HCT116 (cell line): ENCODE data around the gene MAPK4. TPM values are rescaled to one million over a fixed set of nuclear protein-coding genes. Genes with fewer than 3 reads are reported as not detected.

ENCODE experiments used
- ATAC-seq: fragments of 200-7000 bp; cut with Tn5 transposase; 2 replicates; pipeline ENCODE4 v1.9.1; 2020; ENCODE audit warnings: mild to moderate bottlenecking, moderate library complexity
- BruUV-seq: library from RNA; stranded (reverse); fragments of 400-500 nt; replicated peaks from 2 replicates; lab custom pipeline; 2021; lab: Mats Ljungman, UMichigan
- CTCF ChIA-PET: fragments of 300-600 bp; sonication (Branson Sonifier 250); formaldehyde crosslinking; loops from one replicate; lab custom pipeline; 2021; ENCODE audit warnings: antibody characterized with exemption; lab: Charles Lee
- POLR2A ChIA-PET: fragments of 300-600, 350-600 bp; sonication (Branson Sonifier 250); formaldehyde crosslinking; loops from one replicate; lab custom pipeline; 2021; ENCODE audit warnings: antibody characterized with exemption; lab: Charles Lee
- RAD21 ChIA-PET, 2 experiments: fragments of 300-600 bp; sonication (Branson Sonifier 250); formaldehyde crosslinking; loops; one replicate each; lab custom pipeline; 2023; ENCODE audit warnings: low total read pairs in 2 of 2; ENCODE audit not compliant: uncharacterized antibody in 2 of 2, unreplicated experiment in 2 of 2, low non-redundant PET in 1 of 2; lab: Charles Lee
- DNase-seq: peaks from one replicate; pipeline ENCODE4 v3.0.0-alpha.2; 2010; ENCODE audit warnings: low read depth, low spot score
- H2AFZ ChIP-seq: fragments of 200-600 bp; shearing (Covaris generic), sonication (generic); 2 replicates; pipeline ENCODE4 v1.6.1; 2017; ENCODE audit warnings: low read depth, mixed run types, mixed read lengths, antibody characterized with exemption, low read length; ENCODE audit not compliant: poor library complexity, severe bottlenecking
- H3K27ac ChIP-seq: 2 replicates; pipeline ENCODE4 v1.5.1; 2012; ENCODE audit warnings: low read depth, low read length
- H3K27me3 ChIP-seq: fragments of 200-600 bp; sonication (generic); 2 replicates; pipeline ENCODE4 v1.6.1; 2016; ENCODE audit warnings: mixed run types, low read length, mixed read lengths; ENCODE audit not compliant: insufficient read depth
- H3K36me3 ChIP-seq, 2 experiments: fragments of 200-500 bp in 1 of 2; fragments of 200-600 bp in 1 of 2; sonication (Bioruptor generic) in 1 of 2; sonication (generic) in 1 of 2; 2 replicates each; pipeline versions ENCODE4 v1.5.1 to v1.6.1; 2014 to 2016; ENCODE audit warnings: low read length in 2 of 2, inconsistent platforms in 1 of 2, mixed read lengths in 1 of 2, mixed run types in 1 of 2; ENCODE audit not compliant: insufficient read depth in 2 of 2, control insufficient read depth in 1 of 2
- H3K4me1 ChIP-seq, 2 experiments: fragments of 200-600 bp in 1 of 2; sonication (generic) in 1 of 2; 2 replicates each; pipeline versions ENCODE4 v1.5.1 to v1.6.1; 2012 to 2017; ENCODE audit warnings: low read length in 2 of 2, inconsistent platforms in 1 of 2, mild to moderate bottlenecking in 1 of 2, mixed read lengths in 1 of 2, mixed run types in 1 of 2, moderate library complexity in 1 of 2; ENCODE audit not compliant: insufficient read depth in 2 of 2, control insufficient read depth in 1 of 2
- H3K4me2 ChIP-seq: fragments of 200-600 bp; sonication (generic); 2 replicates; pipeline ENCODE4 v1.6.1; 2017; ENCODE audit warnings: mixed run types, low read length, mixed read lengths
- H3K4me3 ChIP-seq, 2 experiments: fragments of 200-600 bp in 1 of 2; sonication (generic) in 1 of 2; replicated peaks in 1 of 2; 2 replicates each; pipeline ENCODE4 v1.5.1; 2011 to 2016; ENCODE audit warnings: low read length in 2 of 2, control low read depth in 1 of 2, low read depth in 1 of 2, mild to moderate bottlenecking in 1 of 2, mixed read lengths in 1 of 2, mixed run types in 1 of 2
- H3K79me2 ChIP-seq: fragments of 200-600 bp; sonication (generic); 2 replicates; pipeline ENCODE4 v1.6.1; 2017; ENCODE audit warnings: mild to moderate bottlenecking, mixed run types, low read length, moderate library complexity, mixed read lengths; ENCODE audit not compliant: insufficient read depth
- H3K9ac ChIP-seq: fragments of 200-600 bp; sonication (generic); 2 replicates; pipeline ENCODE4 v1.6.1; 2016; ENCODE audit warnings: low read length, mixed read lengths
- H3K9me2 ChIP-seq: fragments of 200-600 bp; sonication (generic), shearing (Covaris generic); 2 replicates; pipeline ENCODE4 v1.6.1; 2017; ENCODE audit warnings: mixed run types, mild to moderate bottlenecking, moderate library complexity; ENCODE audit not compliant: insufficient read depth
- H3K9me3 ChIP-seq, 2 experiments: fragments of 200-500 bp in 1 of 2; fragments of 200-600 bp in 1 of 2; sonication (Bioruptor generic) in 1 of 2; sonication (generic) in 1 of 2; 2 replicates each; pipeline ENCODE4 v1.6.1; 2014 to 2017; ENCODE audit warnings: low read length in 2 of 2, mixed read lengths in 2 of 2, inconsistent platforms in 1 of 2, low read depth in 1 of 2, mild to moderate bottlenecking in 1 of 2, mixed run types in 1 of 2, moderate library complexity in 1 of 2; ENCODE audit not compliant: control insufficient read depth in 1 of 2, insufficient read depth in 1 of 2
- H4K20me1 ChIP-seq: fragments of 200-600 bp; sonication (generic), shearing (Covaris generic); 2 replicates; pipeline ENCODE4 v1.6.1; 2017; ENCODE audit warnings: mixed run types, mild to moderate bottlenecking, moderate library complexity; ENCODE audit not compliant: insufficient read depth
- CTCF ChIP-seq, 3 experiments: fragments of 200-600 bp in 1 of 3; sonication (generic) in 1 of 3; IDR thresholded peaks in 2 of 3; conservative IDR thresholded peaks in 1 of 3; 2 replicates each; pipeline ENCODE4 v1.5.1; 2012 to 2017; ENCODE audit warnings: low read depth in 2 of 3, low read length in 2 of 3, antibody characterized with exemption in 1 of 3, borderline replicate concordance in 1 of 3, control low read depth in 1 of 3, mild to moderate bottlenecking in 1 of 3, mixed read lengths in 1 of 3, mixed run types in 1 of 3, moderate library complexity in 1 of 3; ENCODE audit not compliant: insufficient read depth in 1 of 3
- EGR1 ChIP-seq: IDR thresholded peaks from 2 replicates; pipeline ENCODE4 v1.6.1; 2012; ENCODE audit warnings: low read depth
- ELF1 ChIP-seq: IDR thresholded peaks from 2 replicates; pipeline ENCODE4 v1.6.1; 2012; ENCODE audit warnings: low read depth, borderline replicate concordance
- EZH2phosphoT487 ChIP-seq: fragments of 200-600 bp; IDR thresholded peaks from 2 replicates; pipeline ENCODE4 v1.6.1; 2018; ENCODE audit warnings: antibody characterized with exemption, borderline replicate concordance
- MAX ChIP-seq: IDR thresholded peaks from 2 replicates; pipeline ENCODE4 v1.6.1; 2012
- POLR2A ChIP-seq: IDR thresholded peaks from 2 replicates; pipeline ENCODE4 v1.7.0; 2011; ENCODE audit warnings: borderline replicate concordance; ENCODE audit not compliant: insufficient read depth, insufficient read length; ENCODE audit errors: extremely low read depth
- REST ChIP-seq: IDR thresholded peaks from 2 replicates; pipeline ENCODE4 v1.6.1; 2012; ENCODE audit warnings: low read depth
- SIN3A ChIP-seq: IDR thresholded peaks from 2 replicates; pipeline ENCODE4 v1.6.1; 2012; ENCODE audit warnings: low read depth
- TCF7L2 ChIP-seq: IDR thresholded peaks from 2 replicates; pipeline ENCODE4 v1.7.0; 2011; ENCODE audit warnings: borderline replicate concordance, inconsistent platforms; ENCODE audit not compliant: insufficient read depth, insufficient read length; ENCODE audit errors: extremely low read depth
- YY1 ChIP-seq: IDR thresholded peaks from 2 replicates; pipeline ENCODE4 v1.6.1; 2011; ENCODE audit warnings: low read length, low read depth, moderate library complexity, mild to moderate bottlenecking; ENCODE audit not compliant: insufficient replicate concordance; ENCODE audit errors: extremely low read depth
- ZBTB33 ChIP-seq: IDR thresholded peaks from 2 replicates; pipeline ENCODE4 v1.6.1; 2011; ENCODE audit warnings: mild to moderate bottlenecking, low read length, moderate library complexity; ENCODE audit not compliant: insufficient replicate concordance; ENCODE audit errors: extremely low read depth
- ZNF274 ChIP-seq: fragments of 200-500 bp; sonication (Bioruptor generic); IDR thresholded peaks from 2 replicates; pipeline ENCODE4 v1.6.1; 2014; ENCODE audit warnings: mild to moderate bottlenecking, low read depth, low read length, inconsistent platforms
- intact Hi-C: fragments of 100-400 bp; cut with micrococcal nuclease; formaldehyde crosslinking; loops from 2 replicates; pipeline ENCODE4 v1.10.0; 2022
- total RNA-seq: library from RNA; stranded (reverse); gene quantifications from one replicate; pipeline ENCODE4 v1.2.1, GENCODE V29; 2021; ENCODE audit not compliant: unreplicated experiment

Gene MAPK4
- total RNA-seq, 1 experiment from 2014 or later, result 0.89 TPM

GRCh38 chr18:50579061-50579774 lies 19.3 kb downstream of the MAPK4 start:
- Histone ChIP-seq H3K27ac (no peak overlapping the region), H4K20me1 (no peaks in the 10 kb centered on the region), H3K9me3 (no peaks in the 10 kb centered on the region), H3K79me2 (no peaks in the 10 kb centered on the region), H3K27me3 (peaks cover 15% of the 10 kb centered on the region; the same call in 1 of the 2 replicates), H3K4me3 (no peak overlapping the region), H3K9me2 (no peaks in the 10 kb centered on the region), H3K4me1 (peaks cover 4 to 14% of the 10 kb centered on the region in 2 experiments; a peak in 3 of 4 replicates), H2AFZ (no peak overlapping the region), H3K4me2 (peak overlapping the region; percentile 6; the same call in 1 of the 2 replicates), H3K9ac (no peak overlapping the region), H3K36me3 (no peaks in the 10 kb centered on the region)
- ChIA-PET RAD21 (no interaction called here), POLR2A (no interaction called here), CTCF (no interaction called here)
- BruUV-seq, result no TSS peak
- intact Hi-C loops, result no loop called here
- TF ChIP-seq TCF7L2 (no peak), ELF1 (no peak), YY1 (no peak), SIN3A (no peak), ZNF274 (no peak), EZH2phosphoT487 (no peak), POLR2A (no peak), MAX (no peak), CTCF (IDR thresholded peaks at IDR 0.05 in 2 of 3, conservative IDR thresholded peaks at IDR 0.05 in 1 of 3; ENCODE audit: borderline replicate concordance in 1 of 3, insufficient read depth in 1 of 3, low read depth in 2 of 3, low read length in 2 of 3) (no peak), REST (no peak), EGR1 (no peak), ZBTB33 (no peak)
- DNase-seq (no peak), ATAC-seq (0 out of 2 replicates have a peak, but pooled peaks have one; percentile 11)
